GM23248 (cell line): ENCODE data around the gene PRTN3. TPM values are rescaled to one million over a fixed set of nuclear protein-coding genes. Genes with fewer than 3 reads are reported as not detected.
"Not testable (repeated sequence)": the region's sequence is repeated elsewhere in the genome, so short reads cannot be mapped to it uniquely, and the experiment has no call there.

ENCODE experiments used
- DNase-seq: peaks from one replicate; pipeline ENCODE4 v3.0.0-alpha.2; 2015
- H2AFZ ChIP-seq: fragments of 200-600 bp; sonication (generic); 2 replicates; pipeline ENCODE4 v1.6.1; 2016; ENCODE audit warnings: antibody characterized with exemption
- H3F3A ChIP-seq: fragments of 200-600 bp; sonication (generic); 2 replicates; pipeline ENCODE4 v1.6.1; 2016; ENCODE audit warnings: mild to moderate bottlenecking, antibody characterized with exemption, mixed run types; ENCODE audit not compliant: insufficient read depth
- H3K27ac ChIP-seq: fragments of 200-600 bp; sonication (generic); 2 replicates; pipeline ENCODE4 v1.5.1; 2016; ENCODE audit warnings: mild to moderate bottlenecking
- H3K27me3 ChIP-seq: fragments of 200-600 bp; sonication (generic); replicated peaks from 2 replicates; pipeline ENCODE4 v1.6.1; 2016; ENCODE audit warnings: mild to moderate bottlenecking; ENCODE audit not compliant: insufficient read depth
- H3K36me3 ChIP-seq: fragments of 200-600 bp; sonication (generic); 2 replicates; pipeline ENCODE4 v1.6.1; 2016; ENCODE audit warnings: low read depth, mild to moderate bottlenecking
- H3K4me1 ChIP-seq: fragments of 200-600 bp; sonication (generic); 2 replicates; pipeline ENCODE4 v1.6.1; 2016; ENCODE audit warnings: mild to moderate bottlenecking; ENCODE audit not compliant: insufficient read depth
- H3K4me2 ChIP-seq: fragments of 200-600 bp; sonication (generic); one replicate; pipeline ENCODE4 v1.6.1; 2016; ENCODE audit warnings: mild to moderate bottlenecking; ENCODE audit not compliant: unreplicated experiment
- H3K4me3 ChIP-seq: fragments of 200-600 bp; sonication (generic); 2 replicates; pipeline ENCODE4 v1.5.1; 2016; ENCODE audit warnings: mild to moderate bottlenecking
- H3K79me2 ChIP-seq: fragments of 200-600 bp; sonication (generic); 2 replicates; pipeline ENCODE4 v1.6.1; 2016; ENCODE audit warnings: mild to moderate bottlenecking; ENCODE audit not compliant: insufficient read depth
- H3K9ac ChIP-seq: fragments of 200-600 bp; sonication (generic); 2 replicates; pipeline ENCODE4 v1.6.1; 2016; ENCODE audit warnings: mild to moderate bottlenecking
- H3K9me2 ChIP-seq: fragments of 200-600 bp; sonication (generic); 2 replicates; pipeline ENCODE4 v1.6.1; 2016; ENCODE audit warnings: mixed run types, mild to moderate bottlenecking, moderate library complexity; ENCODE audit not compliant: insufficient read depth
- H3K9me3 ChIP-seq: fragments of 200-600 bp; sonication (generic); one replicate; pipeline ENCODE4 v1.6.1; 2017; ENCODE audit warnings: low read depth
- H4K20me1 ChIP-seq: fragments of 200-600 bp; sonication (generic); 2 replicates; pipeline ENCODE4 v1.6.0; 2016; ENCODE audit not compliant: insufficient read depth
- EZH2 ChIP-seq: fragments of 200-600 bp; sonication (generic); IDR thresholded peaks from 2 replicates; pipeline ENCODE4 v1.6.1; 2018; ENCODE audit warnings: antibody characterized with exemption, mild to moderate bottlenecking; ENCODE audit not compliant: insufficient read depth, poor library complexity, severe bottlenecking
- EZH2phosphoT487 ChIP-seq: fragments of 200-600 bp; sonication (generic); IDR thresholded peaks from 2 replicates; pipeline ENCODE4 v1.6.1; 2018; ENCODE audit warnings: antibody characterized with exemption, moderate library complexity, mild to moderate bottlenecking, low read depth; ENCODE audit not compliant: insufficient read depth
- WGBS, 2 experiments: methylation state at CpG; one replicate each; pipeline ENCODE4 v1.1.6; 2015 to 2017; ENCODE audit warnings: low lambda C conversion rate in 2 of 2, low coverage in 1 of 2; ENCODE audit errors: missing lambda C conversion rate in 2 of 2; 5-methylcytosine and 5-hydroxymethylcytosine counted together
- in situ Hi-C: fragments of 300-500 bp; cut with MboI; formaldehyde crosslinking; loops from 2 replicates; pipeline ENCODE4 v1.15.0; 2020
- polyA plus RNA-seq: library from polyadenylated mRNA; unstranded; fragments of >200 nt; fragmentation: Nextera tagmentation; extraction: Ambion mirVana; gene quantifications from 2 replicates; pipeline ENCODE4 v1.2.1, GENCODE V29; 2016
- total RNA-seq: library from RNA; depleted of rRNA; stranded (reverse); fragments of >200 nt; shearing (Covaris generic); gene quantifications from 2 replicates; pipeline ENCODE4 v1.2.3, GENCODE V29; 2014

The PRTN3 gene
- total and polyA plus RNA-seq, 2 experiments from 2014 or later, result not detected

DNA sequence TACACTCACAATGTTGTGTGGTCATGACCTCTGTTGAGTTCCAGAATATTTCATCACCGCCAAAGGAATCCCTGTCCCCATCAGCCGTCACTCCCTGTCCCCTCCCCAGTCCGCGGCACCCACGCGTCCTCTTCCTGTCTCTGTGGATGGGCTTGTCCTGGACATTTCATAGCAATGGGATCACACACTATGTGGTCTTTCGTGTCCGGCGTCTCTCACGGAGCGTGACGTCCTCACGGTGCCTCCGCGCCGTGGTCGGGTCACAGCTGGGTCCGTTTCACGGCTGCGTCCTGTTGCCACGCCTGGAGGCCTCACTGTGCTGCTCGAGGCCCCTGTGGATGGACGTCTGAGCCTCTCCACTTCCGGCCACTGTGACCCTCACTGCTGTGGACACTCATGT, 6.6 kb upstream of the PRTN3 start:
- no peaks in the 10 kb centered on the region for H3F3A ChIP-seq
- no peak overlapping the region for H3K9ac ChIP-seq
- WGBS, 2 experiments, result 76 to 77% methylated on average over 20 to 24 of the region's 24 CpGs
- no peaks in the 10 kb centered on the region for H3K4me1 ChIP-seq
- no peaks in the 10 kb centered on the region for H3K9me3 ChIP-seq
- H3K36me3 ChIP-seq, result no peaks in the 10 kb centered on the region
- TF ChIP-seq EZH2phosphoT487 (no peak), EZH2 (no peak)
- H3K9me2 ChIP-seq, result no peaks in the 10 kb centered on the region
- peaks cover 12% of the 10 kb centered on the region; the same call in 1 of the 2 replicates for H3K27me3 ChIP-seq
- no peaks in the 10 kb centered on the region for H4K20me1 ChIP-seq
- in situ Hi-C loops, result no loop called here
- no peak overlapping the region for H2AFZ ChIP-seq
- no peaks in the 10 kb centered on the region for H3K79me2 ChIP-seq
- H3K27ac ChIP-seq, result no peak overlapping the region
- no peak overlapping the region for H3K4me3 ChIP-seq
- H3K4me2 ChIP-seq, result no peak overlapping the region
- DNase-seq, result no peak

- Histone ChIP-seq H3K27me3 (peaks cover 12% of the 10 kb centered on the region; the same call in 1 of the 2 replicates), H2AFZ (no peak overlapping the region), H3K4me2 (no peak overlapping the region), H3K9me3 (no peaks in the 10 kb centered on the region), H4K20me1 (no peaks in the 10 kb centered on the region), H3K27ac (no peak overlapping the region), H3K9ac (no peak overlapping the region), H3F3A (no peaks in the 10 kb centered on the region), H3K36me3 (no peaks in the 10 kb centered on the region), H3K4me1 (no peaks in the 10 kb centered on the region), H3K4me3 (no peak overlapping the region), H3K9me2 (no peaks in the 10 kb centered on the region), H3K79me2 (no peaks in the 10 kb centered on the region)
- DNase-seq, result no peak
- in situ Hi-C loops, result no loop called here
- TF ChIP-seq EZH2phosphoT487 (no peak), EZH2 (no peak)
- WGBS, 2 experiments, result 21 to 53% methylated on average over 9 to 36 of the region's 36 CpGs
Observed at GRCh38 chr19:835210-835810, 5.5 kb upstream of the PRTN3 start.

DNA sequence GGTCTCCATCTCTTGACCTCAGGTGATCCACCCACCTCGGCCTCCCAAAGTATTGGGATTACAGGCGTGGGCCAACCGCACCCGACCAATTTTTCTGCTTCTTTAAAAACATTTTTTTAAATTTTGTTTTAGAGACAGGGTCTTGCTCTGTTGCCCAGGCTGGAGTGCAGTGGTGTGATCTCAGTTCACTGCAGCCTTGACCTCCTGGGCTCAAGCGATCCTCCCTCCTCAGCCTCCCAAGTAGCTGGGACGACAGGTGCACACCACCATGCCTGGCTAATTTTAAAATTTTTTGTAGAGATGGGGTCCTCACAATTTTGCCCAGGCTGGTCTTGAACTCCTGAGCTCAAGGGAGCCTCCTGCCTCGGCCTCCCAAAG, 2.0 kb downstream of the PRTN3 start:
- in situ Hi-C loops, H3K4me3 ChIP-seq, H3K36me3 ChIP-seq, H3F3A ChIP-seq, H2AFZ ChIP-seq, H3K79me2 ChIP-seq, DNase-seq, H3K4me1 ChIP-seq, H3K9me2 ChIP-seq, H4K20me1 ChIP-seq, H3K27ac ChIP-seq, H3K9ac ChIP-seq, H3K9me3 ChIP-seq, H3K4me2 ChIP-seq: not testable (repeated sequence)
- peaks cover 43% of the 10 kb centered on the region for H3K27me3 ChIP-seq
- WGBS, 2 experiments, result 66 to 70% methylated on average over 7 of the region's 7 CpGs

GRCh38 chr19:843180-843835, 2.5 kb downstream of the PRTN3 start:
- H3K27ac ChIP-seq, result no peak overlapping the region
- 7 to 14% methylated on average over 18 to 41 of the region's 46 CpGs for WGBS, 2 experiments
- no peaks in the 10 kb centered on the region for H3K36me3 ChIP-seq
- H3K79me2 ChIP-seq, result no peaks in the 10 kb centered on the region
- TF ChIP-seq EZH2phosphoT487, result no peak
- TF ChIP-seq EZH2, result no peak
- no peak overlapping the region for H2AFZ ChIP-seq
- no peaks in the 10 kb centered on the region for H3K9me3 ChIP-seq
- no peaks in the 10 kb centered on the region for H4K20me1 ChIP-seq
- H3K27me3 ChIP-seq, result peaks cover 48% of the 10 kb centered on the region
- no peaks in the 10 kb centered on the region for H3K9me2 ChIP-seq
- peak; percentile 44 for DNase-seq
- H3K4me2 ChIP-seq, result no peak overlapping the region
- H3K9ac ChIP-seq, result no peak overlapping the region
- H3K4me3 ChIP-seq, result no peak overlapping the region
- no peaks in the 10 kb centered on the region for H3K4me1 ChIP-seq
- in situ Hi-C loops, result no loop called here
- H3F3A ChIP-seq, result no peaks in the 10 kb centered on the region
